HCT116 (cell line): ENCODE results near the gene CSN2. TPM values are rescaled to one million over a fixed set of nuclear protein-coding genes. Genes with fewer than 3 reads are reported as not detected.

Experiments used
- ATAC-seq: fragments of 200-7000 bp; cut with Tn5 transposase; 2 replicates; pipeline ENCODE4 v1.9.1; 2020; ENCODE audit warnings: mild to moderate bottlenecking, moderate library complexity
- BruUV-seq: library from RNA; stranded (reverse); fragments of 400-500 nt; replicated peaks from 2 replicates; lab custom pipeline; 2021; lab: Mats Ljungman, UMichigan
- CTCF ChIA-PET: fragments of 300-600 bp; sonication (Branson Sonifier 250); formaldehyde crosslinking; loops from one replicate; lab custom pipeline; 2021; ENCODE audit warnings: antibody characterized with exemption; lab: Charles Lee
- POLR2A ChIA-PET: fragments of 300-600, 350-600 bp; sonication (Branson Sonifier 250); formaldehyde crosslinking; loops from one replicate; lab custom pipeline; 2021; ENCODE audit warnings: antibody characterized with exemption; lab: Charles Lee
- RAD21 ChIA-PET, 2 experiments: fragments of 300-600 bp; sonication (Branson Sonifier 250); formaldehyde crosslinking; loops; one replicate each; lab custom pipeline; 2023; ENCODE audit warnings: low total read pairs in 2 of 2; ENCODE audit not compliant: uncharacterized antibody in 2 of 2, unreplicated experiment in 2 of 2, low non-redundant PET in 1 of 2; lab: Charles Lee
- DNase-seq: peaks from one replicate; pipeline ENCODE4 v3.0.0-alpha.2; 2010; ENCODE audit warnings: low read depth, low spot score
- H2AFZ ChIP-seq: fragments of 200-600 bp; shearing (Covaris generic), sonication (generic); 2 replicates; pipeline ENCODE4 v1.6.1; 2017; ENCODE audit warnings: low read depth, mixed run types, mixed read lengths, antibody characterized with exemption, low read length; ENCODE audit not compliant: poor library complexity, severe bottlenecking
- H3K27ac ChIP-seq: 2 replicates; pipeline ENCODE4 v1.5.1; 2012; ENCODE audit warnings: low read depth, low read length
- H3K27me3 ChIP-seq: fragments of 200-600 bp; sonication (generic); 2 replicates; pipeline ENCODE4 v1.6.1; 2016; ENCODE audit warnings: mixed run types, low read length, mixed read lengths; ENCODE audit not compliant: insufficient read depth
- H3K36me3 ChIP-seq, 2 experiments: fragments of 200-500 bp in 1 of 2; fragments of 200-600 bp in 1 of 2; sonication (Bioruptor generic) in 1 of 2; sonication (generic) in 1 of 2; 2 replicates each; pipeline versions ENCODE4 v1.5.1 to v1.6.1; 2014 to 2016; ENCODE audit warnings: low read length in 2 of 2, inconsistent platforms in 1 of 2, mixed read lengths in 1 of 2, mixed run types in 1 of 2; ENCODE audit not compliant: insufficient read depth in 2 of 2, control insufficient read depth in 1 of 2
- H3K4me1 ChIP-seq, 2 experiments: fragments of 200-600 bp in 1 of 2; sonication (generic) in 1 of 2; 2 replicates each; pipeline versions ENCODE4 v1.5.1 to v1.6.1; 2012 to 2017; ENCODE audit warnings: low read length in 2 of 2, inconsistent platforms in 1 of 2, mild to moderate bottlenecking in 1 of 2, mixed read lengths in 1 of 2, mixed run types in 1 of 2, moderate library complexity in 1 of 2; ENCODE audit not compliant: insufficient read depth in 2 of 2, control insufficient read depth in 1 of 2
- H3K4me2 ChIP-seq: fragments of 200-600 bp; sonication (generic); 2 replicates; pipeline ENCODE4 v1.6.1; 2017; ENCODE audit warnings: mixed run types, low read length, mixed read lengths
- H3K4me3 ChIP-seq, 2 experiments: fragments of 200-600 bp in 1 of 2; sonication (generic) in 1 of 2; replicated peaks in 1 of 2; 2 replicates each; pipeline ENCODE4 v1.5.1; 2011 to 2016; ENCODE audit warnings: low read length in 2 of 2, control low read depth in 1 of 2, low read depth in 1 of 2, mild to moderate bottlenecking in 1 of 2, mixed read lengths in 1 of 2, mixed run types in 1 of 2
- H3K79me2 ChIP-seq: fragments of 200-600 bp; sonication (generic); 2 replicates; pipeline ENCODE4 v1.6.1; 2017; ENCODE audit warnings: mild to moderate bottlenecking, mixed run types, low read length, moderate library complexity, mixed read lengths; ENCODE audit not compliant: insufficient read depth
- H3K9ac ChIP-seq: fragments of 200-600 bp; sonication (generic); 2 replicates; pipeline ENCODE4 v1.6.1; 2016; ENCODE audit warnings: low read length, mixed read lengths
- H3K9me2 ChIP-seq: fragments of 200-600 bp; sonication (generic), shearing (Covaris generic); 2 replicates; pipeline ENCODE4 v1.6.1; 2017; ENCODE audit warnings: mixed run types, mild to moderate bottlenecking, moderate library complexity; ENCODE audit not compliant: insufficient read depth
- H3K9me3 ChIP-seq, 2 experiments: fragments of 200-500 bp in 1 of 2; fragments of 200-600 bp in 1 of 2; sonication (Bioruptor generic) in 1 of 2; sonication (generic) in 1 of 2; 2 replicates each; pipeline ENCODE4 v1.6.1; 2014 to 2017; ENCODE audit warnings: low read length in 2 of 2, mixed read lengths in 2 of 2, inconsistent platforms in 1 of 2, low read depth in 1 of 2, mild to moderate bottlenecking in 1 of 2, mixed run types in 1 of 2, moderate library complexity in 1 of 2; ENCODE audit not compliant: control insufficient read depth in 1 of 2, insufficient read depth in 1 of 2
- H4K20me1 ChIP-seq: fragments of 200-600 bp; sonication (generic), shearing (Covaris generic); 2 replicates; pipeline ENCODE4 v1.6.1; 2017; ENCODE audit warnings: mixed run types, mild to moderate bottlenecking, moderate library complexity; ENCODE audit not compliant: insufficient read depth
- ATF3 ChIP-seq: IDR thresholded peaks from 2 replicates; pipeline ENCODE4 v1.6.1; 2012
- CBX3 ChIP-seq: IDR thresholded peaks from 2 replicates; pipeline ENCODE4 v1.6.1; 2012; ENCODE audit warnings: low read depth
- CTCF ChIP-seq, 3 experiments: fragments of 200-600 bp in 1 of 3; sonication (generic) in 1 of 3; IDR thresholded peaks in 2 of 3; conservative IDR thresholded peaks in 1 of 3; 2 replicates each; pipeline ENCODE4 v1.5.1; 2012 to 2017; ENCODE audit warnings: low read depth in 2 of 3, low read length in 2 of 3, antibody characterized with exemption in 1 of 3, borderline replicate concordance in 1 of 3, control low read depth in 1 of 3, mild to moderate bottlenecking in 1 of 3, mixed read lengths in 1 of 3, mixed run types in 1 of 3, moderate library complexity in 1 of 3; ENCODE audit not compliant: insufficient read depth in 1 of 3
- ELF1 ChIP-seq: IDR thresholded peaks from 2 replicates; pipeline ENCODE4 v1.6.1; 2012; ENCODE audit warnings: low read depth, borderline replicate concordance
- EZH2 ChIP-seq: fragments of 200-600 bp; sonication (generic); IDR thresholded peaks from 2 replicates; pipeline ENCODE4 v1.6.1; 2017; ENCODE audit warnings: antibody characterized with exemption, mixed run types
- EZH2phosphoT487 ChIP-seq: fragments of 200-600 bp; IDR thresholded peaks from 2 replicates; pipeline ENCODE4 v1.6.1; 2018; ENCODE audit warnings: antibody characterized with exemption, borderline replicate concordance
- FOSL1 ChIP-seq: IDR thresholded peaks from 2 replicates; pipeline ENCODE4 v1.6.1; 2012; ENCODE audit warnings: low read depth
- JUND ChIP-seq: IDR thresholded peaks from 2 replicates; pipeline ENCODE4 v1.6.1; 2012
- MAX ChIP-seq: IDR thresholded peaks from 2 replicates; pipeline ENCODE4 v1.6.1; 2012
- POLR2AphosphoS5 ChIP-seq: IDR thresholded peaks from 2 replicates; pipeline ENCODE4 v1.6.1; 2011; ENCODE audit warnings: mild to moderate bottlenecking, low read depth, low read length, moderate library complexity
- RAD21 ChIP-seq: IDR thresholded peaks from 2 replicates; pipeline ENCODE4 v1.6.1; 2012; ENCODE audit warnings: low read depth, mild to moderate bottlenecking
- TCF7L2 ChIP-seq: IDR thresholded peaks from 2 replicates; pipeline ENCODE4 v1.7.0; 2011; ENCODE audit warnings: borderline replicate concordance, inconsistent platforms; ENCODE audit not compliant: insufficient read depth, insufficient read length; ENCODE audit errors: extremely low read depth
- ZBTB33 ChIP-seq: IDR thresholded peaks from 2 replicates; pipeline ENCODE4 v1.6.1; 2011; ENCODE audit warnings: mild to moderate bottlenecking, low read length, moderate library complexity; ENCODE audit not compliant: insufficient replicate concordance; ENCODE audit errors: extremely low read depth
- ZNF274 ChIP-seq: fragments of 200-500 bp; sonication (Bioruptor generic); IDR thresholded peaks from 2 replicates; pipeline ENCODE4 v1.6.1; 2014; ENCODE audit warnings: mild to moderate bottlenecking, low read depth, low read length, inconsistent platforms
- intact Hi-C: fragments of 100-400 bp; cut with micrococcal nuclease; formaldehyde crosslinking; loops from 2 replicates; pipeline ENCODE4 v1.10.0; 2022
- total RNA-seq: library from RNA; stranded (reverse); gene quantifications from one replicate; pipeline ENCODE4 v1.2.1, GENCODE V29; 2021; ENCODE audit not compliant: unreplicated experiment

The CSN2 gene
- total RNA-seq, 1 experiment from 2014 or later, result not detected

- no peak overlapping the region for H3K4me2 ChIP-seq
- DNase-seq, result no peak
- no peaks in the 10 kb centered on the region for H3K36me3 ChIP-seq
- RAD21 ChIA-PET, result no interaction called here
- CTCF ChIA-PET, result no interaction called here
- POLR2A ChIA-PET, result no interaction called here
- TF ChIP-seq MAX (no peak), ATF3 (no peak), JUND (no peak), FOSL1 (no peak), TCF7L2 (no peak), CTCF (IDR thresholded peaks at IDR 0.05 in 2 of 3, conservative IDR thresholded peaks at IDR 0.05 in 1 of 3; ENCODE audit: borderline replicate concordance in 1 of 3, insufficient read depth in 1 of 3, low read depth in 2 of 3, low read length in 2 of 3) (no peak), EZH2phosphoT487 (no peak), EZH2 (no peak), RAD21 (no peak), ELF1 (no peak), POLR2AphosphoS5 (no peak), ZNF274 (no peak), CBX3 (no peak), ZBTB33 (no peak)
- no peaks in the 10 kb centered on the region for H3K4me1 ChIP-seq
- H3K4me3 ChIP-seq, result no peak overlapping the region
- H3K9ac ChIP-seq, result no peak overlapping the region
- H3K9me2 ChIP-seq, result no peaks in the 10 kb centered on the region
- no TSS peak for BruUV-seq
- H3K27ac ChIP-seq, result no peak overlapping the region
- intact Hi-C loops, result no loop called here
- no peaks in the 10 kb centered on the region for H3K27me3 ChIP-seq
- H3K9me3 ChIP-seq, result no peaks in the 10 kb centered on the region
- H3K79me2 ChIP-seq, result no peaks in the 10 kb centered on the region
- H4K20me1 ChIP-seq, result no peaks in the 10 kb centered on the region
- H2AFZ ChIP-seq, result no peak overlapping the region
- ATAC-seq, result no peak
These were observed 13.9 kb downstream of the CSN2 start for GRCh38 chr4:69951602-69952001.
